Glomerular visceral epithelial cell (primary cell): ENCODE data around the gene PSEN2.
"Not testable (repeated sequence)": the region's sequence is repeated elsewhere in the genome, so short reads cannot be mapped to it uniquely, and the experiment has no call there.

Experiments
- DNase-seq: peaks from one replicate; pipeline ENCODE4 v3.0.0-alpha.2; 2016; ENCODE audit errors: extremely low spot score

Gene PSEN2

GRCh38 chr1:226870401-226871279 is at the start of gene PSEN2:
PSEN2 (plus strand) TSS chr1:226870616; CDS start chr1:226881908, 11,292 bp downstream.
- peak; percentile 78 for DNase-seq

- peak; percentile 79 for DNase-seq
These were observed 49.3 kb upstream of the PSEN2 start for GRCh38 chr1:226820941-226821718.

- DNase-seq: no peak
These were observed 48.7 kb upstream of the PSEN2 start for GRCh38 chr1:226821719-226822085.

GRCh38 chr1:226823643-226824042 is 46.8 kb upstream of the PSEN2 start:
- no peak for DNase-seq

GRCh38 chr1:226825037-226825745 is 45.2 kb upstream of the PSEN2 start:
- DNase-seq: no peak

GRCh38 chr1:226825746-226826100 is 44.7 kb upstream of the PSEN2 start:
- no peak for DNase-seq

- DNase-seq: no peak
These were observed 43.7 kb upstream of the PSEN2 start for GRCh38 chr1:226826479-226827261.

GRCh38 chr1:226827458-226827857 is 43.0 kb upstream of the PSEN2 start:
- no peak for DNase-seq

- DNase-seq: peak; percentile 91
These were observed 42.4 kb upstream of the PSEN2 start for GRCh38 chr1:226827968-226828513.

- no peak for DNase-seq
These were observed 41.3 kb upstream of the PSEN2 start for GRCh38 chr1:226829105-226829504.

GRCh38 chr1:226831953-226832352 is 38.5 kb upstream of the PSEN2 start:
- DNase-seq: no peak

GRCh38 chr1:226832613-226833012 is 37.8 kb upstream of the PSEN2 start:
- no peak for DNase-seq

- not testable (repeated sequence) for DNase-seq
These were observed 36.2 kb upstream of the PSEN2 start for GRCh38 chr1:226834179-226834578.

GRCh38 chr1:226835396-226835795 is 35.0 kb upstream of the PSEN2 start:
- not testable (repeated sequence) for DNase-seq

GRCh38 chr1:226837966-226838365 is 32.5 kb upstream of the PSEN2 start:
- DNase-seq: not testable (repeated sequence)

GRCh38 chr1:226838456-226838855 is 32.0 kb upstream of the PSEN2 start:
- DNase-seq: no peak

GRCh38 chr1:226845624-226846023 is 24.8 kb upstream of the PSEN2 start:
- DNase-seq: no peak

- no peak for DNase-seq
These were observed 23.6 kb upstream of the PSEN2 start for GRCh38 chr1:226846786-226847185.

- DNase-seq: not testable (repeated sequence)
These were observed 15.9 kb upstream of the PSEN2 start for GRCh38 chr1:226854548-226854947.

- DNase-seq: no peak
These were observed 7.5 kb upstream of the PSEN2 start for GRCh38 chr1:226862890-226863289.

GRCh38 chr1:226863446-226863845 is 7.0 kb upstream of the PSEN2 start:
- peak; percentile 58 for DNase-seq
